Stomach (tissue), 9 donors: ENCODE measurements around the gene TBRG1. TPM values are rescaled to one million over a fixed set of nuclear protein-coding genes. Genes with fewer than 3 reads are reported as not detected.

Source experiments
- DNase-seq, 2 donors: peaks; one replicate each; pipeline versions ENCODE4 v3.0.0 to v3.0.0-alpha.2; 2013 to 2019
- H3K27ac ChIP-seq, 5 donors: fragments of 200-600 bp in 4 of 5; sonication (generic) in 4 of 5; one replicate each; pipeline ENCODE4 v1.5.1; 2013 to 2019; ENCODE audit warnings: mild to moderate bottlenecking in 1 of 5, moderate library complexity in 1 of 5
- H3K27me3 ChIP-seq, 3 donors: fragments of 200-600 bp; sonication (generic); one replicate each; pipeline ENCODE4 v1.5.1; 2017 to 2019; ENCODE audit warnings: mixed run types in 1 of 3
- H3K36me3 ChIP-seq, 4 donors: fragments of 200-600 bp; sonication (generic); 1 replicate in 3 of 4; 2 replicates in 1 of 4; pipeline ENCODE4 v1.5.1; 2016 to 2019
- H3K4me1 ChIP-seq, 4 donors: fragments of 200-600 bp; sonication (generic); one replicate each; pipeline ENCODE4 v1.5.1; 2016 to 2019
- H3K4me3 ChIP-seq, 4 donors: fragments of 200-600 bp; sonication (generic) in 3 of 4; one replicate each; pipeline ENCODE4 v1.5.1; 2016 to 2019; ENCODE audit warnings: mild to moderate bottlenecking in 1 of 4
- H3K9me3 ChIP-seq, 4 donors: fragments of 200-600 bp; sonication (generic); one replicate each; pipeline ENCODE4 v1.5.1; 2016 to 2019
- EP300 ChIP-seq: sonication (generic); formaldehyde crosslinking; IDR thresholded peaks from one replicate; pipeline ENCODE4 v1.6.1; 2017; ENCODE audit warnings: antibody characterized with exemption
- POLR2A ChIP-seq, 4 donors: fragments of 450-650 bp; IDR thresholded peaks; one replicate each; pipeline ENCODE4 v1.6.1; 2016; ENCODE audit warnings: antibody characterized with exemption in 4 of 4, control low read depth in 2 of 4, mild to moderate bottlenecking in 1 of 4, moderate library complexity in 1 of 4
- POLR2AphosphoS5 ChIP-seq, 3 donors: sonication (generic); formaldehyde crosslinking; IDR thresholded peaks; one replicate each; pipeline ENCODE4 v1.6.1; 2016; ENCODE audit warnings: antibody characterized with exemption in 3 of 3
- WGBS, 5 donors: extraction: QIAGEN DNeasy Blood & Tissue Kit in 3 of 5; methylation state at CpG; one replicate each; pipeline versions ENCODE4 v1.1.5 to v1.1.7; 2013 to 2018; 5-methylcytosine and 5-hydroxymethylcytosine counted together
- intact Hi-C: fragments of 100-400 bp; cut with DNase I; formaldehyde crosslinking; loops from one replicate; pipeline ENCODE4 v1.15.1; 2023; ENCODE audit warnings: low total_unique reads
- polyA plus RNA-seq, 3 donors: library from polyadenylated mRNA; stranded (reverse); fragments of 200-250 nt; gene quantifications; one replicate each; pipeline ENCODE4 v1.2.3, GENCODE V29; 2013
- total RNA-seq, 5 donors: library from RNA; depleted of rRNA; stranded (reverse); fragments of >200 nt; gene quantifications; one replicate each; pipeline versions ENCODE4 v1.1.0 to v1.2.3, GENCODE V29; 2014 to 2016
- TF ChIP-seq, protein P1 (sequence below), 7 experiments: fragments of 450-650 bp in 4 of 7; fragments of 200-600 bp in 3 of 7; sonication (generic) in 3 of 7; IDR thresholded peaks; one replicate each; pipeline ENCODE4 v1.5.1; 2016 to 2019; ENCODE audit warnings: antibody characterized with exemption in 7 of 7, control low read depth in 2 of 7, mild to moderate bottlenecking in 1 of 7
- donor health status: healthy with polysubstance abuse.
- donor health status: Bipolar disorder and iron deficiency.
- donor health status: healthy.

The TBRG1 gene
- total and polyA plus RNA-seq, 8 donors = 16.9 to 130 (median 31.6) TPM

DNA sequence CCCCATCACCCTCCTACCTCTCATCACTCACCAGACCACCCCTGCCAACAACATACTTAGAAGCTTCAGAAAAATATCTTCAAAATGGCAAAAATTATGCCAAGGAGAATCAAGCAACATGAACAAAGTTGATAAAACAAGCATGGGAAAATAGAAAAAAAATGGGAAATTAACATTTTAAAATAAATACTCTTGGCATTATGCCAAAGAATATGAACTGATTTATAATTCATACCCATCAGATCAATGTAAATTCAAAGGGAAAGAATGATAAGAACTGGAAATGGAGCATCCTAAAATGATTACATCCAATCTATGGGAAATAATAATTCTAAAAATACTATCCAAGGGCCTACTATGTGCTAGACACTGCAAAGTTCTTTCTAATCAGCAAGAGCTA is 38.9 kb downstream of the TBRG1 start:
- Histone ChIP-seq H3K36me3 (peaks cover 0 to 51% (median 44%) of the 10 kb centered on the region in 4 donors), H3K4me3 (no peak overlapping the region), H3K9me3 (no peaks in the 10 kb centered on the region), H3K27ac (no peak overlapping the region), H3K4me1 (no peaks in the 10 kb centered on the region), H3K27me3 (no peaks in the 10 kb centered on the region)
- TF ChIP-seq POLR2A (IDR thresholded peaks at IDR 0.05) (no peak), EP300 (no peak), POLR2AphosphoS5 (IDR thresholded peaks at IDR 0.05) (no peak)
- TF ChIP-seq, protein P1, sequence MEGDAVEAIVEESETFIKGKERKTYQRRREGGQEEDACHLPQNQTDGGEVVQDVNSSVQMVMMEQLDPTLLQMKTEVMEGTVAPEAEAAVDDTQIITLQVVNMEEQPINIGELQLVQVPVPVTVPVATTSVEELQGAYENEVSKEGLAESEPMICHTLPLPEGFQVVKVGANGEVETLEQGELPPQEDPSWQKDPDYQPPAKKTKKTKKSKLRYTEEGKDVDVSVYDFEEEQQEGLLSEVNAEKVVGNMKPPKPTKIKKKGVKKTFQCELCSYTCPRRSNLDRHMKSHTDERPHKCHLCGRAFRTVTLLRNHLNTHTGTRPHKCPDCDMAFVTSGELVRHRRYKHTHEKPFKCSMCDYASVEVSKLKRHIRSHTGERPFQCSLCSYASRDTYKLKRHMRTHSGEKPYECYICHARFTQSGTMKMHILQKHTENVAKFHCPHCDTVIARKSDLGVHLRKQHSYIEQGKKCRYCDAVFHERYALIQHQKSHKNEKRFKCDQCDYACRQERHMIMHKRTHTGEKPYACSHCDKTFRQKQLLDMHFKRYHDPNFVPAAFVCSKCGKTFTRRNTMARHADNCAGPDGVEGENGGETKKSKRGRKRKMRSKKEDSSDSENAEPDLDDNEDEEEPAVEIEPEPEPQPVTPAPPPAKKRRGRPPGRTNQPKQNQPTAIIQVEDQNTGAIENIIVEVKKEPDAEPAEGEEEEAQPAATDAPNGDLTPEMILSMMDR (IDR thresholded peaks at IDR 0.05) = no peak
- DNase-seq = no peak
- intact Hi-C loops = no loop called here

DNA sequence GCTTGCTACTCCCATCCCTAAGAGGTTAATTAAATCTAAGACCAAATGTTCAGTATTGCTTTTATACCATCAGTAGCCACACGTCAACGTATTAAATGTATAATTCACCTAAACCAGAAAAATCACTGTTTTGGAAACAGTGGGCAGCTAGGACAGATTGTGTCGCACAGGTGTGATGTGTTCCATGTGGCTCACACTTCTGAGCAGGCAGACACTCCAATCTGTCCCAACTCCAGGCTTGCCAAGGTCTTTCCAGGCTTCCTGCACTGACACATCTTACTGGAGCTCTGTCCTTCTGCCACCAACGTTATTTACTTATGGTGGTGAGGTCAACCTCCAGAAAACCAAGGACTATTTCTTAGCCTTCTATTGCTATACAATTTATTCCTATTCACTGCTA is 39.4 kb downstream of the TBRG1 start:
- no peak for TF ChIP-seq POLR2AphosphoS5 (IDR thresholded peaks at IDR 0.05)
- TF ChIP-seq, protein P1 (IDR thresholded peaks at IDR 0.05) = no peak
- TF ChIP-seq EP300 = no peak
- no peak for TF ChIP-seq POLR2A (IDR thresholded peaks at IDR 0.05)
- no peak overlapping the region for H3K27ac ChIP-seq
- intact Hi-C loops = no loop called here
- no peaks in the 10 kb centered on the region for H3K9me3 ChIP-seq
- DNase-seq = no peak
- H3K36me3 ChIP-seq = peaks cover 0 to 57% (median 44%) of the 10 kb centered on the region in 4 donors
- no peaks in the 10 kb centered on the region for H3K27me3 ChIP-seq
- no peak overlapping the region for H3K4me3 ChIP-seq
- H3K4me1 ChIP-seq = no peaks in the 10 kb centered on the region
- 81 to 94% (median 91%) methylated on average over 4 of the region's 4 CpGs for WGBS, 5 donors

DNA sequence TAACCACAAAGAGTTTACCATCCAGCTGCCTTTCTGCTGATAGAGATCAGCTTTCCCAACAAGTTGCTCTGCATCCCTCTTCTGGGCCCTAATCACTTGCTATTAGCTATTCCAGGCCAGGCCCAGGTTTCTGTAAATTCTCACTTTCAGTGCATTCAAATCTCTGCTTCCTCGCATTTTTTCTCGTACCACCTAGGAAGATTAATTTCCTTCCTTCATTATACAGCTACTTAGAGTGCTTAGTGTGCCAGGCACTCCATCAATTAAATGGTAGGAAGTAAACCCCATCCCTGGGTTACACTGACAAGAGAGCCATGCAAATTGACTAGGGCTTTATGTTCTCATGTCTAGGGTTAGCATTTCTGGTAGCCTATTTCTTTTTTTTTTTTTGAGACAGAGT is 41.2 kb downstream of the TBRG1 start:
- Histone ChIP-seq H3K4me3 (no peak overlapping the region), H3K27me3 (no peaks in the 10 kb centered on the region), H3K9me3 (no peaks in the 10 kb centered on the region), H3K36me3 (peaks cover 0 to 55% (median 42%) of the 10 kb centered on the region in 4 donors), H3K27ac (no peak overlapping the region), H3K4me1 (no peaks in the 10 kb centered on the region)
- no peak for DNase-seq
- intact Hi-C loops = no loop called here
- WGBS, 5 donors = 89 to 95% (median 92%) methylated on average over 2 of the region's 2 CpGs
- TF ChIP-seq POLR2A (IDR thresholded peaks at IDR 0.05) (no peak), EP300 (no peak)

DNA sequence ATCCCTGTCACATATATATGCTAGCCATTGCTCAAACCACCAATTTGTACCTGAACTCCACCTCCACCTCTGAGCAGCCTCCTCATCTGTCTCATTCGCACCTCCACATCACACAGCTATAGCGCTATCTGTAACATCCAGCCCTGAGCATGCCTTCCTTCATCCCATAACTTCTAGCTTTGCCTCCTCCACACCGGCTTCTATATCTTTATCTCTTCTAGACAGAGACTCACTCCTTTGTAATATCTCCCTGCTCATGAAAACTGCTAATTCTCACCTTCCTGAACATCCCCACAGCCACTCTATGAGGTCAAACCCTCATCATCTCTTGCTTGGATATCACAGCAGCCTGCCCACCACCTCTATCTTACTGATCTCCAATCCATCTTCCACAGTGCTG is 44.9 kb downstream of the TBRG1 start:
- H3K9me3 ChIP-seq = no peaks in the 10 kb centered on the region
- peaks cover 0 to 46% (median 35%) of the 10 kb centered on the region in 4 donors for H3K36me3 ChIP-seq
- intact Hi-C loops = loop anchor here (5.0 kb wide), 1 partner anchor 170 kb away; no protein-coding TSS in a partner anchor
- no peaks in the 10 kb centered on the region for H3K27me3 ChIP-seq
- WGBS, 5 donors = 91 to 99% (median 97%) methylated on average over 3 of the region's 3 CpGs
- no peak for TF ChIP-seq POLR2A (IDR thresholded peaks at IDR 0.05)
- TF ChIP-seq EP300 = no peak
- TF ChIP-seq, protein P1 (IDR thresholded peaks at IDR 0.05) = no peak
- TF ChIP-seq POLR2AphosphoS5 (IDR thresholded peaks at IDR 0.05) = no peak
- DNase-seq = no peak
- H3K4me1 ChIP-seq = peaks cover 1 to 5% (median 2%) of the 10 kb centered on the region in 4 donors
- H3K27ac ChIP-seq = no peak overlapping the region
- H3K4me3 ChIP-seq = no peak overlapping the region

DNA sequence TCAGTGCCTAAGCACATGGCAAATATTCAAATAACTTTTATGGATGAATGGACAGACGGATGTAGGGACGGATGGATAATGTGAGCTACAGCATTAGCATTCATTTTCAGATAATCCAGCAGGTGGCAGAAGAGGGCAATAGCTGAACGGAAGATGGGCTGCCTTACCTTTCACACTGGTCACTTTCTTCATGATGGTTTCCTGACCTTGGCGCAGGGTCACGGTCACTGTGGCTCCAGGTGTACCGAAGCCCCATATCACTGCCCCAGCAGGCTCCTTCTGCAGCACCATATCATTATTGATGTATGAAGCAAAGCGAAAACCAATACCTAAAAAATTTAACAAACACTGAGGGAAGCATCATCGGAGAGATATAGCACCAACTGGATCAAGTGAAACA is 46.5 kb downstream of the TBRG1 start:
- peaks cover 6 to 14% (median 12%) of the 10 kb centered on the region in 4 donors for H3K4me1 ChIP-seq
- peaks cover 0 to 35% (median 27%) of the 10 kb centered on the region in 4 donors for H3K36me3 ChIP-seq
- no peaks in the 10 kb centered on the region for H3K27me3 ChIP-seq
- no peak overlapping the region for H3K27ac ChIP-seq
- H3K4me3 ChIP-seq = no peak overlapping the region
- peak; percentile 33 to 79 for DNase-seq
- intact Hi-C loops = loop anchor here (5.0 kb wide), 1 partner anchor 168 kb away; no protein-coding TSS in a partner anchor
- WGBS, 5 donors = 22 to 24% (median 23%) methylated on average over 8 of the region's 8 CpGs
- no peak for TF ChIP-seq EP300
- TF ChIP-seq, protein P1 (IDR thresholded peaks at IDR 0.05) = peak in 5 of 7 experiments; percentile 67 to 92 (median 75)
- H3K9me3 ChIP-seq = no peaks in the 10 kb centered on the region
